Lower leg skin (tissue), 4 donors: Measurements from ENCODE around the gene PATE4. TPM values are rescaled to one million over a fixed set of nuclear protein-coding genes. Genes with fewer than 3 reads are reported as not detected.

ENCODE experiments used
- DNase-seq, 2 donors: peaks; one replicate each; pipeline ENCODE4 v3.0.0-alpha.2; 2019; ENCODE audit warnings: low spot score in 2 of 2
- H3K4me3 ChIP-seq: fragments of 200-600 bp; sonication (generic); 2 replicates; pipeline ENCODE4 v1.5.1; 2017; ENCODE audit warnings: mild to moderate bottlenecking, low read depth; ENCODE audit not compliant: poor library complexity, severe bottlenecking
- POLR2A ChIP-seq, 2 donors: fragments of 450-650 bp; IDR thresholded peaks; one replicate each; pipeline ENCODE4 v1.6.1; 2016 to 2017; ENCODE audit warnings: antibody characterized with exemption in 2 of 2, mild to moderate bottlenecking in 1 of 2, moderate library complexity in 1 of 2
- WGBS, 2 donors: methylation state at CpG; one replicate each; pipeline ENCODE4 v1.1.5; 2018; 5-methylcytosine and 5-hydroxymethylcytosine counted together
- intact Hi-C: fragments of 100-400 bp; cut with DNase I; formaldehyde crosslinking; loops from one replicate; pipeline ENCODE4 v1.15.0; 2023; ENCODE audit warnings: low total_unique reads
- total RNA-seq, 4 donors: library from RNA; depleted of rRNA; stranded (reverse); fragments of >200 nt; gene quantifications; one replicate each; pipeline ENCODE4 v1.1.0, GENCODE V29; 2016
- TF ChIP-seq, protein P1 (sequence below), 3 donors: fragments of 450-650 bp; IDR thresholded peaks; one replicate each; pipeline ENCODE4 v1.5.1; 2016; ENCODE audit warnings: antibody characterized with exemption in 3 of 3, mild to moderate bottlenecking in 3 of 3, moderate library complexity in 2 of 3

PATE4 gene
- total RNA-seq, 4 donors from 2014 or later, result not detected

DNA sequence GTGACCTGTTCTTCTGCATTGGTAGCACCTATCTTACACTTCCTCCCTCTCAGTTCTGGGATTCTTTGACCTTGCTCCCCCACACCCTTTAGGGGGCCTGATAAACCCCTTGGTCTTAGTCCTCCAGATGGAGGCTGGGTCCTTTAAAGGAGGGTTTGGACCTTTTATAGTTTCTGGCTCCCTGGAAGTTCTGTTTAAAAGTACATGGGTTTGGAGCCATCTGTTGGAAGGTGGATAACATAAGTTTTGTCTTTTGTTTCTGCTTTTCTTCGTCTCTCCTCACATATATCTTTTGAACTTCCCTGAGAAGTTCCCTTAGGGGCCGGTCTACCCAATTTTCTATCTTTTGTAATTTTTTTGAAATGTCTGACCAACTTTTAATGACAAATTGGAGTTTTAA lies 36.4 kb downstream of the PATE4 start:
- intact Hi-C loops, result no loop called here
- WGBS, 2 donors, result 64 to 72% methylated on average over 2 of the region's 2 CpGs

GRCh38 chr11:125871391-125872137 lies 38.4 kb downstream of the PATE4 start:
- TF ChIP-seq POLR2A (IDR thresholded peaks at IDR 0.05), result no peak
- intact Hi-C loops, result no loop called here
- no peak overlapping the region for H3K4me3 ChIP-seq
- 72 to 82% methylated on average over 10 of the region's 10 CpGs for WGBS, 2 donors
- no peak for DNase-seq

More for the DNA sequence above, 36.4 kb downstream of the PATE4 start:
- no peak overlapping the region for H3K4me3 ChIP-seq
- DNase-seq, result no peak
- no peak for TF ChIP-seq POLR2A (IDR thresholded peaks at IDR 0.05)
- TF ChIP-seq, protein P1, sequence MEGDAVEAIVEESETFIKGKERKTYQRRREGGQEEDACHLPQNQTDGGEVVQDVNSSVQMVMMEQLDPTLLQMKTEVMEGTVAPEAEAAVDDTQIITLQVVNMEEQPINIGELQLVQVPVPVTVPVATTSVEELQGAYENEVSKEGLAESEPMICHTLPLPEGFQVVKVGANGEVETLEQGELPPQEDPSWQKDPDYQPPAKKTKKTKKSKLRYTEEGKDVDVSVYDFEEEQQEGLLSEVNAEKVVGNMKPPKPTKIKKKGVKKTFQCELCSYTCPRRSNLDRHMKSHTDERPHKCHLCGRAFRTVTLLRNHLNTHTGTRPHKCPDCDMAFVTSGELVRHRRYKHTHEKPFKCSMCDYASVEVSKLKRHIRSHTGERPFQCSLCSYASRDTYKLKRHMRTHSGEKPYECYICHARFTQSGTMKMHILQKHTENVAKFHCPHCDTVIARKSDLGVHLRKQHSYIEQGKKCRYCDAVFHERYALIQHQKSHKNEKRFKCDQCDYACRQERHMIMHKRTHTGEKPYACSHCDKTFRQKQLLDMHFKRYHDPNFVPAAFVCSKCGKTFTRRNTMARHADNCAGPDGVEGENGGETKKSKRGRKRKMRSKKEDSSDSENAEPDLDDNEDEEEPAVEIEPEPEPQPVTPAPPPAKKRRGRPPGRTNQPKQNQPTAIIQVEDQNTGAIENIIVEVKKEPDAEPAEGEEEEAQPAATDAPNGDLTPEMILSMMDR (IDR thresholded peaks at IDR 0.05), result no peak

DNA sequence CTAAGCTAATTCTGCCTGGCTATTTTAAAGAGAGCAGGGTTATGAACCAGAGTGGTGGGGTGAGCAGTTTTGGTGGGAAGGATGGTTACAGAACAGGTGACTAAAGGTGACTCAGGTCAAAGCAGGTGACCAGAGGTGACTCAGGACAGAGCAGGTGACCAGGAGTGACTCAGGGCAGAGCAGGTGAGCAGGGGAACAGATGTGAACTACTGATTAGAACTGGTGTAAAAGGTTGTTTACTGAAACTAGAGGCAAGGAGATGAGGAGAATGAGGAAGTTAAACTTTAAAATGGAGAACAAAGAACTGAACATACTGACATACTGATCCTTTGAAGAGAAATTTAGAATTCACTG lies 39.0 kb downstream of the PATE4 start:
- no peak for DNase-seq
- no peak overlapping the region for H3K4me3 ChIP-seq
- TF ChIP-seq, protein P1 (IDR thresholded peaks at IDR 0.05), result no peak
- TF ChIP-seq POLR2A (IDR thresholded peaks at IDR 0.05), result no peak
- intact Hi-C loops, result no loop called here

- H3K4me3 ChIP-seq, result no peak overlapping the region
- 78 to 88% methylated on average over 20 of the region's 20 CpGs for WGBS, 2 donors
- DNase-seq, result no peak
- no peak for TF ChIP-seq POLR2A (IDR thresholded peaks at IDR 0.05)
- TF ChIP-seq, protein P1 (IDR thresholded peaks at IDR 0.05), result no peak
- intact Hi-C loops, result no loop called here
Measured at GRCh38 chr11:125873881-125874555, 40.9 kb downstream of the PATE4 start.

- TF ChIP-seq, protein P1 (IDR thresholded peaks at IDR 0.05), result no peak
- TF ChIP-seq POLR2A (IDR thresholded peaks at IDR 0.05), result no peak
- intact Hi-C loops, result no loop called here
- 11 to 12% methylated on average over 8 of the region's 8 CpGs for WGBS, 2 donors
- H3K4me3 ChIP-seq, result no peak overlapping the region
- DNase-seq, result peak in 1 of 2 donors; percentile 33
Measured at GRCh38 chr11:125874556-125875124, 41.5 kb downstream of the PATE4 start.

GRCh38 chr11:125881291-125881690 lies 48.2 kb downstream of the PATE4 start:
- intact Hi-C loops, result no loop called here
- WGBS, 2 donors, result 69 to 75% methylated on average over 1 of the region's 1 CpG
- no peak overlapping the region for H3K4me3 ChIP-seq
- no peak for DNase-seq
- TF ChIP-seq, protein P1 (IDR thresholded peaks at IDR 0.05), result no peak
- no peak for TF ChIP-seq POLR2A (IDR thresholded peaks at IDR 0.05)
